Measurements from ENCODE around the gene CACNA2D3. TPM values are rescaled to one million over a fixed set of nuclear protein-coding genes. Genes with fewer than 3 reads are reported as not detected.

CACNA2D3 gene
- total RNA-seq, 2 experiments from 2014 or later = not detected

DNA sequence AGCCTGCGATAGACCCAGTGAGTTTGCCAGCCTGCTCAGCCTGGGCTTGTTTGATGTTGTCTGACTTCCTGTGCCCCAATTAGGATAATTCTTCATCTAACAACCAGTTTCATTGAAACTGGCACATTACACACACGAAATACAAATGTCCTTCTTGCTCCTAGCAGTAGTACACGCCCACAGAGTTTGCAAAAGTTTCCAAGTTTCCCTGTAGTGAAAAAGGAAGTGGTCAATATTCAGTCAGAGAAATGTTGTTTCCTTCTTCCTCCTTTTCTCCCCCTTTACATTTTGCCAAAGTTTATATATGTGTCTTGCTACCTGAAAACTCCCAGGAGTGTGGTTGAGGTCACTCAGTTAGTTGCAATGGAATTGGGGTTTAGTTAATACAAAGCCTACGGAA lies 863.9 kb downstream of the CACNA2D3 start:
- Mint-ChIP-seq H3K9me3 (peaks cover 2% of the 10 kb centered on the region), H3K4me3 (no peak overlapping the region), H3K36me3 (no peaks in the 10 kb centered on the region), H3K27ac (no peak overlapping the region), H3K4me1 (no peaks in the 10 kb centered on the region), H3K27me3 (no peaks in the 10 kb centered on the region)
- DNase-seq (no peak), ATAC-seq (ENCODE audit: low read depth) (no peak)
- POLR2A ChIA-PET = no interaction called here

DNA sequence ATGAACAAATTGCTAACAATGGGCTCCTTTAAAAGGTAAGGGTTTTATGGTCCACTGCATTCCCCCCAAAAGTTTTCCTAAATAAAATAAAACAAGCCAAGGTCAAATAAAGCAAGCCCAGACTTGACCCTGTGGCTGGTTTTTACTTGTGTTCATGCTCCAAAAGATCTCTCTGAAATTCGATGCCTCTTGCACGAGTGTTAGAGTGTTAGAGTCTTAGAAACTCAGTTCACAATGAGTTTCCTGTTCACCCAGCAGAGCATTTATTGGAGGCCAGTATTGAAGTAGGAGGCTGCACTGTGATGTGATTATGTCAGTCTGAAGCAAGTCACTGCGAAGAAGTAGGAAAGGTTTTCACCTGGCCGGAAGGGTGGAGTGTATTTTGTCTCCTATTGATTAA lies 865.4 kb downstream of the CACNA2D3 start:
- H3K36me3 Mint-ChIP-seq = no peaks in the 10 kb centered on the region
- H3K9me3 Mint-ChIP-seq = peaks cover 2% of the 10 kb centered on the region
- no peaks in the 10 kb centered on the region for H3K27me3 Mint-ChIP-seq
- no peaks in the 10 kb centered on the region for H3K4me1 Mint-ChIP-seq
- H3K4me3 Mint-ChIP-seq = no peak overlapping the region
- DNase-seq = no peak
- no peak for ATAC-seq (ENCODE audit: low read depth)
- POLR2A ChIA-PET = no interaction called here
- H3K27ac Mint-ChIP-seq = no peak overlapping the region

DNA sequence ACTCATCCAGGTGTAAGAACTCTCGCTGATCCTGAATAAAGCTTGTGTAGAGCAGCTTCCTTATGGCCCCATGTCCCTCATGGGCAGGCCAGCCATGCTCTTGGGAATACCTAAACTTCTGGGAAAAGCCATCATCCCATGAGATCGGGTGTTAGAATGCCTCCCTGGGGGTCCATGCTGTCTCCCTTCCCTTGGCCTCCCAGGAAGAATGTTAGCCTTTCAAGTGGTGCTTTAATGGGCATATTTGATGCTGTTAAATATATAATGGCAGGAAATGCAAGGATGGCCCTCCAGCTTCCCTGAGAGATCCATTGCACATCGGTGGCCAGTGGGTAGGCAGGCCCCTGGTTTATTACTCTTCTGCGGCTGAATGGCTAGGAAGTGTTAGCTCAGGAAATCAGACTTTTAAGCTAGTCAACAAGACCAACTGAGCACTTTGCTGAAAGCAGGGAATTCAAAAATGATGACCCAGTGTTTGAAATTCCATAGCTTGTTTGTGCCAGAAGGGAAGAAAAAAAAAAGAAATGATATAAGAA lies 866.0 kb downstream of the CACNA2D3 start:
- peaks cover 2% of the 10 kb centered on the region for H3K9me3 Mint-ChIP-seq
- POLR2A ChIA-PET = no interaction called here
- no peak overlapping the region for H3K4me3 Mint-ChIP-seq
- no peaks in the 10 kb centered on the region for H3K27me3 Mint-ChIP-seq
- no peak overlapping the region for H3K27ac Mint-ChIP-seq
- no peaks in the 10 kb centered on the region for H3K36me3 Mint-ChIP-seq
- ATAC-seq (ENCODE audit: low read depth) (no peak), DNase-seq (no peak)
- H3K4me1 Mint-ChIP-seq = no peaks in the 10 kb centered on the region

DNA sequence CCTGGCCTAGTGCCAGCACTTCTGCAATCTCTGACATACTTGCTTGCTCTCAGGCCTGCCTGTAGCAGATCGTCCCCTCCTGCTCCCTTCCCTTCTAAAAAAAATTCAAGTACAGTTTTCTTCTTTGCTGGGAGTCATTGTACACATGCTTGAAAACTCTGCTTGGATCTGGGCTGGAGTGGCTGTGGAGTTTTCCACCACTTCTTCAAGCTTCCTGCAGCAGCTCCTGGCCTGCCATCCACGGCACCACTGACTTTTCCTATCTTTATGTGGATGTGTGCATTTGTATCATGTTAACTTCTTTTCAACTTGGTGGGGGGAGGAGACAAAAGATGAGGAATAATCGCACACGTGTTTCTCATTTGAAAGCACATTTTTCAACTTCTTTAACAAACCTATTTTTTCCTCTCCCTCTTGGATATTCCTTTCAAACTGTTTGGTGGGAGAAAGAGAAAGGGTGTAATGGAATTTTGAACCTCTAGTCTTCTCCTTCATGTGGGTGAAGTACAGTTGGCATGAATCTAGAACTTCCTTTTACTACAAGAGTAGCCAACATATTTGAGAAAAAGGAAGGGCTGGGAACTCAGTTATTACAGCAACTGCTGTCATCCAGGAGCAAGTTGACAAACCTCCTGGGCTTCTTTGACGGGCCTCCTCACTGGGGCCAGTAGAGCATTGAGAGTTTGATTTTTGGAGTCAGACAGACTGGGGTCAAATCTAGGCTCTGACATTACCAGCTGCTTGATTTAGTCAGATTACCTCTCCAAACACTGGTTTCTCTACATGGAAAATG lies 866.7 kb downstream of the CACNA2D3 start:
- POLR2A ChIA-PET = no interaction called here
- Mint-ChIP-seq H3K27ac (no peak overlapping the region), H3K4me3 (no peak overlapping the region), H3K9me3 (peaks cover 2% of the 10 kb centered on the region), H3K36me3 (no peaks in the 10 kb centered on the region), H3K27me3 (no peaks in the 10 kb centered on the region), H3K4me1 (no peaks in the 10 kb centered on the region)
- ATAC-seq (ENCODE audit: low read depth) (no peak), DNase-seq (no peak)

DNA sequence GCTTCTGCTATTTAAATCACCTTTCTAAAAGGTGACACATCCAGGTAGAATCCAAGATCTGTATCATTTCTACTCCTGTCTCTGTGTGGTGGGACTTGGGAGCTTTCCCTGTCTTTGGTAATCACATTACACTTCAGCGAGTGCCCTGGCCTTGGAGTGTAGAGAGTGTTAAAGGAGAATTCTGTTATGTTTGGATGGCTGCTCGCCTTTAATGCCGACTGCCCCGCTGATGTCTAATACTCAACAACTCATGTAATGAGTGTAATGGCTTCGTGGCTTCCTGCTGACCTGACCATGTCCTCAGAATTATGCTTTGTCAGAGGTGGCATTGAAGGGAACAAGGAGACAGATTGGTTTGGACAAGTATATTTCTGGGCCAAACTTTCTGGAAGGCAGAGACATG lies 871.8 kb downstream of the CACNA2D3 start:
- DNase-seq (no peak), ATAC-seq (ENCODE audit: low read depth) (no peak)
- POLR2A ChIA-PET = no interaction called here
- H3K4me3 Mint-ChIP-seq = no peak overlapping the region
- H3K27ac Mint-ChIP-seq = no peak overlapping the region
- no peaks in the 10 kb centered on the region for H3K4me1 Mint-ChIP-seq
- no peaks in the 10 kb centered on the region for H3K27me3 Mint-ChIP-seq
- peaks cover 4% of the 10 kb centered on the region for H3K9me3 Mint-ChIP-seq
- no peaks in the 10 kb centered on the region for H3K36me3 Mint-ChIP-seq

DNA sequence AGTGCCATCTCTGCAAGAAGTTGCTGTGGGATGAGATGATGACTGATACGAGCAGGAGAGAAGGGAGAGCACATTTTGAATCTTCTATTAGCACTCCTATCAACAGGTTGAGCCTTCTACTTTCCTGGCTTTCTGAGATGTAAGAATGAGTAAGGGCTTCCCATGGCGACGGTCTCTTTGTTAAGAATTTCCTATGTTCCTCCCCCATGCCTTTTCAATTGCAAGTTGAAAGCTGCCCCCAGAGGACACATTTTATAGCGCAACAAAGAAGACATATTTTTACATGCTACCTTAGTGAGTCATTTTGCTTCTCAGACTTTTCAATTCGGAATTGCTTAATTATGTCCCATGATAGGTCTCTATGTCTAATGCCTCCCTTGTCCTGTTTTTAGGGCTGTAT lies 876.8 kb downstream of the CACNA2D3 start:
- H3K9me3 Mint-ChIP-seq = peaks cover 2% of the 10 kb centered on the region
- no peak for DNase-seq
- ATAC-seq (ENCODE audit: low read depth) = no peak
- no peaks in the 10 kb centered on the region for H3K4me1 Mint-ChIP-seq
- no peak overlapping the region for H3K4me3 Mint-ChIP-seq
- no peaks in the 10 kb centered on the region for H3K27me3 Mint-ChIP-seq
- H3K36me3 Mint-ChIP-seq = no peaks in the 10 kb centered on the region
- POLR2A ChIA-PET = no interaction called here
- no peak overlapping the region for H3K27ac Mint-ChIP-seq

DNA sequence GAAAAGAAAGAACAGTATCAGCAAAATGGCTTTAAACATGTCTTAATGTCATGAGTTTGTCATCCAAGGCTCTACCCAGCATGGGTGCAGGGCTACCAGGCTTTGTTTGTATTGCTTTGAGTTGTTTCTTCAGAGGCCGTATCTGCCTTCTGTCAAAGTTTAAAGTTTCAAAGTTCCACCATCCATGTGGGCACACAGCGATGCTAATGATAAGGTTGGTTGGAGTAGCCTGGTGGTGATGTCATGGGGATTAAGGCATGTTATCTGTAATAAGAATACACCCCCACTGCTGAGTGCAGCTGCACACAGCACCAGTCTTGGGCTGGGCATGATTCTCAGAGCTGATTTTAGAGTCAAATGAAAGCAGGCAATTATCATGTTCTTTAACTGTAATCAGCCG lies 877.5 kb downstream of the CACNA2D3 start:
- no peaks in the 10 kb centered on the region for H3K36me3 Mint-ChIP-seq
- no peak for ATAC-seq (ENCODE audit: low read depth)
- H3K4me3 Mint-ChIP-seq = no peak overlapping the region
- H3K4me1 Mint-ChIP-seq = no peaks in the 10 kb centered on the region
- DNase-seq = no peak
- H3K27ac Mint-ChIP-seq = no peak overlapping the region
- H3K27me3 Mint-ChIP-seq = no peaks in the 10 kb centered on the region
- H3K9me3 Mint-ChIP-seq = peaks cover 2% of the 10 kb centered on the region
- POLR2A ChIA-PET = no interaction called here

DNA sequence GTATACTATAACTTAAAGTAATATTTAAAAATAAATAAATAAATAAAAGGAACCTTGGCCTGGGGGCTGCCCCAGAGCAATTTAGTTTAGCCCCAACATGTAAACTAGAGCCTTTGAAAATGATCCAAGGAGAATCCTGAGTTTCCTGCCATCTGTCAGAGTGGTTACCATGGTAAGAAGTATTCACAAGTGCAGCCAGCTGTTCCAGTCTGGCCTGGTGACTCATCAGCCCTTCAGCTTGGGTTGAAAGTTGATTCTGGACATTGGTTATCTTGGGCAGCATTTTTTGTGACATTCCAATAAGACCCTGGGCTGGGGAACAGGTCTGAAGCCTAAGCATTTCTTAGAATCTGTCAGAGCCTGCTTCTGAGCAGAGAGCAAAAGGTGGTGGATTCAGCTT lies 878.2 kb downstream of the CACNA2D3 start:
- H3K4me1 Mint-ChIP-seq = no peaks in the 10 kb centered on the region
- ATAC-seq (ENCODE audit: low read depth) (no peak), DNase-seq (no peak)
- no peaks in the 10 kb centered on the region for H3K36me3 Mint-ChIP-seq
- H3K9me3 Mint-ChIP-seq = peaks cover 2% of the 10 kb centered on the region
- no peak overlapping the region for H3K27ac Mint-ChIP-seq
- H3K27me3 Mint-ChIP-seq = no peaks in the 10 kb centered on the region
- POLR2A ChIA-PET = no interaction called here
- H3K4me3 Mint-ChIP-seq = no peak overlapping the region

DNA sequence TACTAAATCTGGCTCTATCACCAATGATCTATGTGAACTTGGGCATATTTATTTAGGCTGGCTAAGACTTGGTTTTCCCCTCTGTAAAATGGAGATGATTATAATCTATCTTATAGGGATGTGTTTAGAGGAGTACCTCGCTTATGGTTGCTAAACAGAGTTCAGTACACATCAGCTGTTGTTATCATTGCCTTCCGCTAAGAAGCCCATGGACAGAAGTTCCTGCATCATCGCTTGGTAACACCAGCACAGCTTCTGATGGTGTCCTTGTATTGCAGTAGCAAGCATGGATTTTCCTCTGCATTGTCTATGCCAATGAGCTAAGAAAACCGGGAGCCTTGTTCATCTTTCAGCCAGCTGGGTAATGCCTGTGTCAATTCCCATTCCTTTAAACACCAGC lies 878.6 kb downstream of the CACNA2D3 start:
- Mint-ChIP-seq H3K4me1 (no peaks in the 10 kb centered on the region), H3K27me3 (no peaks in the 10 kb centered on the region), H3K27ac (no peak overlapping the region), H3K4me3 (no peak overlapping the region), H3K36me3 (no peaks in the 10 kb centered on the region), H3K9me3 (no peaks in the 10 kb centered on the region)
- ATAC-seq (ENCODE audit: low read depth) = no peak
- DNase-seq = no peak
- POLR2A ChIA-PET = no interaction called here

DNA sequence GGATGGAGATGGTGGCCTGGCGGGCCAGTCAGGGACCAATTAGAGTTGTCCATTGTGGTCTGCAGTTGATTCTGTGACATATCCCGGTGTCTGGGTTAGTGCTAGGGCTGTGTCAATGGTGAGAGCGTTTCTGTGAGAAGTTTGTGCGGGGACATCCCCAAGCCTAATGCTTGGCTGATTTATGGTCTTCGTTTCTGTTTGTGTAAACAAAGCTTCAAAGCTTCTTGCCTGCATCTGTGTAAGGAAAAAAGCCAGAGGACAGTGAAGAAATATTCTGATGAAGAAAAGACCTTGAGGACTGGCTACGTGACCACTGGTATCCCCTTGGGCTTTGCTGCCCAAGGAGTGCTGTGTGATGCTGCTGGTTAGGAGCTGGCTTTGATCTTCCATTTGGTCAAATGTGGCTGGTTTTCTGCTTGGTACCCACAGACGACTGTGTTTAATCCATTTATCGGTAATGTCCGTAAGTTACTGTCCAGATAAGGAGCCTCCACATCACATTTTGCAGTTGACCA lies 880.1 kb downstream of the CACNA2D3 start:
- no peaks in the 10 kb centered on the region for H3K4me1 Mint-ChIP-seq
- no peak overlapping the region for H3K4me3 Mint-ChIP-seq
- H3K9me3 Mint-ChIP-seq = no peaks in the 10 kb centered on the region
- no peak for ATAC-seq (ENCODE audit: low read depth)
- H3K27ac Mint-ChIP-seq = no peak overlapping the region
- no peaks in the 10 kb centered on the region for H3K36me3 Mint-ChIP-seq
- no peak for DNase-seq
- H3K27me3 Mint-ChIP-seq = no peaks in the 10 kb centered on the region
- POLR2A ChIA-PET = no interaction called here

DNA sequence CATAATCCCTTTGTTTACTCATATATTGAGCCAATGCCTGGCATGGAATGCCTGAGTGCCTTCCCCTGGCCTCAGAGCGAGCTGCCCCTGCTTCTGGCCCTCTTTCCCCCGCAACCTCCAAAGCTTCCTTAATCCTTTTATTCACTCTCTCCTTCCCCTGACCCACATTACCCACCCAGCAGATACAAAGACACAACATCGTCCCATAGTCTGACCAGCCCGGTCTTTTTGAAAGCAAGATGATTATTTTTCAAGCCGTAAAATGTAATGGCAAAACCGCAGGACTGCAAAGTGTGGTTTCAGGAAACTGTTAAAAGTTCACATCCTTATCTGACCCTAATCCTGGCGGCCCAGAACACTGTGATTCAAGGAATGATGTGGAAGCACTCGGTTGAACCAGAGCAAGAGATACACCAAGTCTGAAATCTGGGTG lies 883.9 kb downstream of the CACNA2D3 start:
- no peaks in the 10 kb centered on the region for H3K27me3 Mint-ChIP-seq
- H3K27ac Mint-ChIP-seq = no peak overlapping the region
- no peaks in the 10 kb centered on the region for H3K36me3 Mint-ChIP-seq
- no peaks in the 10 kb centered on the region for H3K9me3 Mint-ChIP-seq
- ATAC-seq (ENCODE audit: low read depth) (no peak), DNase-seq (no peak)
- H3K4me1 Mint-ChIP-seq = no peaks in the 10 kb centered on the region
- POLR2A ChIA-PET = no interaction called here
- no peak overlapping the region for H3K4me3 Mint-ChIP-seq

DNA sequence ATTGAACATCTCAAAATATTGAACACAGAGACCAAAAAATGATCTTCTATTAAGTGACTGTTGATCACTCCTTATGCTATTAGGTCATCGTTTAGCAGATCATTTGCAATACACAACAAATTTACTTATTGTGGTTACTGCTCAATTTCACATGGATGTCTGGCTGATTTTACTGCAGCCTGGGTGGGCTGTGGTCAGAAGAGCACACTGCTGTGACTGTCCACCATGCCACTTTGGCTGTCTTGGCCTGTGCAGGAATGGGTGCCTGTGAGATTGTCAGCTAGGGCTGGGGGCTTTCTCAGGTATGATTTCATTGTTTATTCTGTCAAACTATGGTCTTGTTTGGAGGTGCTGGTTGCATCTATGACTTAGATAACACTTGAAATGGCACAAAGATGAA lies 885.6 kb downstream of the CACNA2D3 start:
- Mint-ChIP-seq H3K36me3 (no peaks in the 10 kb centered on the region), H3K9me3 (no peaks in the 10 kb centered on the region), H3K4me1 (no peaks in the 10 kb centered on the region), H3K4me3 (no peak overlapping the region), H3K27ac (no peak overlapping the region), H3K27me3 (no peaks in the 10 kb centered on the region)
- DNase-seq (no peak), ATAC-seq (ENCODE audit: low read depth) (no peak)
- POLR2A ChIA-PET = no interaction called here

DNA sequence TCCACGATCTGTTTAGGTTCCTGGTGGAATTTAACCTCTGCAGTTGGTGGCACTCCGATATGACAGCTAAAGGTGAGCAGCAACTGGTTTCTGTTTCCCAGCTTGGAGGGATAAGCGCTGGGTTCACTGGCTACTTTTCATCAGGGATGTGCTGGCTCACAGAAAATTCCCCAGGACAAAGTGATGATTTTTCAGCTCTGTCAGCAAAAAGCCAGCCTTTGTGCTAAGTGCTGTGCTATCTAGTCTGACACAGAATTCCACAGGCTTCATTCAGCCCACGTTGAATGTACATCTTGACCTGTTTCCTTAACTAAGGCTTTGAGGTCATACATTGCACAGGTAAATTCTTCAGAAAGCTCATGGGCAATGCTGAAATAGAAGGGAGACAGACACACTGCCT lies 887.0 kb downstream of the CACNA2D3 start:
- H3K4me1 Mint-ChIP-seq = no peaks in the 10 kb centered on the region
- no peaks in the 10 kb centered on the region for H3K27me3 Mint-ChIP-seq
- H3K4me3 Mint-ChIP-seq = no peak overlapping the region
- DNase-seq = no peak
- H3K36me3 Mint-ChIP-seq = no peaks in the 10 kb centered on the region
- H3K27ac Mint-ChIP-seq = no peak overlapping the region
- no peaks in the 10 kb centered on the region for H3K9me3 Mint-ChIP-seq
- ATAC-seq (ENCODE audit: low read depth) = no peak
- POLR2A ChIA-PET = no interaction called here

DNA sequence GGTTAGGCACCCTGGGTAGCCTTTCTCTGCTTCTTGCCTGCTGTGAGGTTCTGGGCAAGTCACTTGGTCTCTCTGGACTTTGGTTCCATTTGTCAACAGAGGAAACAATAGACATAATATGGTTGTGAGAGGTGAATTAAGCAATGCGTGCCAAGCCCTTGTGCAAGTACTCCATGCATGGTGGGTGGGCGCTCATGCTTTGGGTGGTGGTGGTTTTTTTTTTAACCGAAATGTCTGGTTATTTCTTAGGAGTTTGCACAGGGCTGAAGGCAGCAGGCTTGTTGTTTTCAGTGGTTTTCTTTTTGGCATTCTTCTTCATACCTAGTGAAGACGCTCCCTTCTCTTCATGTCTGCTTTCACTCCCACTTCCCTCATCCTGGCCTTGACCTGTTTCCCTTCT lies 889.7 kb downstream of the CACNA2D3 start:
- H3K36me3 Mint-ChIP-seq = no peaks in the 10 kb centered on the region
- DNase-seq (no peak), ATAC-seq (ENCODE audit: low read depth) (no peak)
- no peaks in the 10 kb centered on the region for H3K4me1 Mint-ChIP-seq
- no peak overlapping the region for H3K27ac Mint-ChIP-seq
- H3K27me3 Mint-ChIP-seq = no peaks in the 10 kb centered on the region
- POLR2A ChIA-PET = no interaction called here
- H3K9me3 Mint-ChIP-seq = no peaks in the 10 kb centered on the region
- no peak overlapping the region for H3K4me3 Mint-ChIP-seq
